Activated CD4-positive, alpha-beta T cell treated with anti-CD3 and anti-CD28 coated beads, Interleukin-2, amount 10 ng/mL, durations not matched to agents 7 days and 5 days (primary cell): ENCODE measurements around the gene DGKI. TPM values are rescaled to one million over a fixed set of nuclear protein-coding genes. Genes with fewer than 3 reads are reported as not detected.
"Not testable (repeated sequence)": the region's sequence is repeated elsewhere in the genome, so short reads cannot be mapped to it uniquely, and the experiment has no call there.

Experiments used
- CTCF ChIA-PET: fragments of 350-600 bp; sonication (Branson Sonifier 250); formaldehyde crosslinking; loops from one replicate; lab custom pipeline; 2021; ENCODE audit warnings: antibody characterized with exemption; lab: Charles Lee
- POLR2A ChIA-PET: fragments of 350-600 bp; sonication (Branson Sonifier 250); formaldehyde crosslinking; loops from one replicate; lab custom pipeline; 2021; ENCODE audit warnings: antibody characterized with exemption; lab: Charles Lee
- DNase-seq: peaks from one replicate; pipeline ENCODE4 v3.0.0-alpha.2; 2020
- H3K27ac Mint-ChIP-seq: one replicate; pipeline ENCODE4 v1.8.0; 2021; ENCODE audit warnings: mild to moderate bottlenecking, moderate library complexity, mixed read lengths
- H3K27me3 Mint-ChIP-seq: one replicate; pipeline ENCODE4 v1.8.0; 2021; ENCODE audit warnings: mixed read lengths
- H3K36me3 Mint-ChIP-seq: one replicate; pipeline ENCODE4 v1.8.0; 2021; ENCODE audit warnings: low read depth, mixed read lengths
- H3K4me1 Mint-ChIP-seq: one replicate; pipeline ENCODE4 v1.8.0; 2021; ENCODE audit warnings: mixed read lengths
- H3K4me3 Mint-ChIP-seq: one replicate; pipeline ENCODE4 v1.8.0; 2021; ENCODE audit warnings: mild to moderate bottlenecking, moderate library complexity, mixed read lengths
- H3K9me3 Mint-ChIP-seq: one replicate; pipeline ENCODE4 v1.8.0; 2021; ENCODE audit warnings: mixed read lengths
- total RNA-seq, 2 experiments: library from RNA; stranded (reverse); gene quantifications; one replicate each; pipeline ENCODE4 v1.2.3, GENCODE V29; 2021

DGKI gene
- total RNA-seq, 2 experiments from 2014 or later, result 0.06 to 0.25 TPM

DNA sequence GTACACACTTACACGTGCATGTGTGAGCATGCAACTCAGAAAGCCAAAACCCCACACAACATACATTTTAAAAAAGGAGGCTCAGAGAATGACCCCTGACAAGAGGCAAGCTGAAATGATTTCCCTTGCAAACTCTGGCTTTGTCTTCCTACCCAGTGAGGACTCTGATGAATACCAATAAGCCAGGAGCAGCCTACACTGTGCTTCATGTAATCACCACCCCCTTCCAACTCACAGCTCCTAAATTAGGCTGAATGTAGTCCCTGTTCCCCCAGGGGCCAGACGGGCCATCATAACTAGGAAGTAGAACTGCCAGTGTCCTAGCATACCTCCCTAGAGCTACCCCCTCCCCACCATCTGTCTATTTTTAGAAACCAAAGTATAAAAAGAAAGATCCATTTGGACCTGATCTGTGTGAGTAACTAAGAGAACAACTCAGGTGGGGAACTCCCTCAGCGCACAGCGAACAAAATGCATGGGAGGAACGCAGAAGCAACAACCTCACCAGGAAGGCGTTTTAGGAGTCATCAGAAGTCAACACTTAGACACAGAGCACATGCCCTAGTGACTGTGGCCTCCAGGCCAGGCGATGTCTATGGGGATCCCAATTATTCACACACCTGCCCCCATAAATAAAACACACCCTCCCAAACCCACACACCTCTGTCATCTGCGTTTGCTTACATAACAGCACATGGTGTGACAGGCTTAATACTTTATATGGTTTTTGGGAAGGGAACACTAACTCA lies 1.9 kb downstream of the DGKI start:
- Mint-ChIP-seq H3K4me3 (no peak overlapping the region), H3K36me3 (no peaks in the 10 kb centered on the region), H3K9me3 (no peaks in the 10 kb centered on the region), H3K27ac (no peak overlapping the region), H3K27me3 (peaks cover 69% of the 10 kb centered on the region), H3K4me1 (peaks cover 5% of the 10 kb centered on the region)
- CTCF ChIA-PET, result no interaction called here
- POLR2A ChIA-PET, result no interaction called here
- no peak for DNase-seq

DNA sequence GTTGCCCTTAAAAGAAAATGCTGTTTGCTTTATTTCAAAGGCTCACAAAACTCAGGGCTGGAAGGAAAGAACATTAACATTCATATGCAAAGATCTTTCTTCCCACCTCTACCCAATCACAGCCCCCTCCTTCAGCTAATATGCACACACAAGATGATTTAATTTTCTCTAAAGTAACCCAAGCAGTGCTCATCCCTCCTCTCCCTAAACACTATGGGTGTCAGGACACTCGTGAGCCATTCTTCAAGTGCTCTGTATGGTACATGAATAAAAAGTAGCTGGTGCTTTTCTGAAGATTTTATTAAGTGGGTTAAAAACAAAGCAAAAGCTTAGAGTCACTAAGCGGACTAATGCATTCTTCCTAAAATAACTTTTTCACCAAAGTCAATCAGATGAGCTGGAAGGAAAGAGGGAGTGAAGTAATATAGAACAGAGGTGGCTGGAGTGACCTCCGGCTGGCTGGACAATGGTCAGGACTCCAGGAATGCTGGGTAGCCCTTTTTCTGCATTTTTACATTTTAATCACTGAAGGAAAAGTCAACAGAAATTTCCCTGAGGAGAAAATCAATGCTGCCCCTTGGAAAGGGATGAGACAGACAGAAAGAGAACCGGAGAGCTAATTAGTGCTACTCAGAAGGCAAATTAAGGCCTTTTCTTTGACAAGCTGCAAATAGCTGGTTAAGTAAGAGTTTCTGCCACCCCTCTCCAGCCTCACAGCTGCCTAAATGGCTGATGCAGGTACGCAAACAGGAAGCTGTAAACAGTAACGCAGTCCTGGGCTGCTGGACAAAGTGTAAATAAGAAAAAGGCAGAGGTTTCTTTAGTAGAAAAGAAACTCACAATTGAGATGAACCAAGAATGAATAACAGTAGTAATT lies 6.6 kb downstream of the DGKI start:
- H3K4me1 Mint-ChIP-seq, result no peaks in the 10 kb centered on the region
- H3K4me3 Mint-ChIP-seq, result no peak overlapping the region
- H3K27me3 Mint-ChIP-seq, result peaks cover 39% of the 10 kb centered on the region
- no peaks in the 10 kb centered on the region for H3K9me3 Mint-ChIP-seq
- no peak for DNase-seq
- no peaks in the 10 kb centered on the region for H3K36me3 Mint-ChIP-seq
- H3K27ac Mint-ChIP-seq, result no peak overlapping the region
- ChIA-PET CTCF (no interaction called here), POLR2A (no interaction called here)

DNA sequence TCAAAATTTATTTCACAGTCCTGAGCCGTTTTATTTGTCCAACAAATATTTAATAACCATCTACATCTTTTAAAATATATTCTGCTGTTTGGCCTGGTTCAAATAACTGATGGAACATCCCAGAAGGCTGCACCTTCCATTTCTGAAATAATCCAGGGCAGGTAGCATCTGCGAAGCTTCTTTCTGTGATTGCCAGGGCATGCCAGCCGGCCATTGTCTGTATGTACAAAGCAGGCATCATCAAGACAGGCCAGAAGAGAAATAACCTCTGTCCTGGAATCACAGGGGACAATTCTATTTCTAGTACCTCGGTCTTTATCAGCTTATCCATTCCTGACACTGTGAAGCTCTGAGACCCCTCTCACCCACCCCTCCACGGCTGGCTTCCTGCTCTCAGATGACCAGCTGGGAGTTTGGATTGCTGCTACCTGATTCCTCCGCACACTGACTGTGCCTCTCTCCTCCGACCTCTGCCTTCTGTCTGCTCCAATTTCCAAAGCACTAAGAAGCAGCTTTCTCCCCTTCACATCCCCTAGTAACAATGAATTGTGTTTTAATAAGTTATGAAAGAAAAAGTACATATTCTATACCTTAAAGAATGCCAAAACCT lies 8.0 kb downstream of the DGKI start:
- H3K4me1 Mint-ChIP-seq, result no peaks in the 10 kb centered on the region
- DNase-seq, result no peak
- H3K4me3 Mint-ChIP-seq, result no peak overlapping the region
- H3K27me3 Mint-ChIP-seq, result peaks cover 27% of the 10 kb centered on the region
- CTCF ChIA-PET, result interaction anchor here (0.6 kb wide), 2 partner anchors 33 to 641 kb away, joined by 4 read pairs; no protein-coding TSS in a partner anchor
- no peak overlapping the region for H3K27ac Mint-ChIP-seq
- H3K9me3 Mint-ChIP-seq, result peaks cover 3% of the 10 kb centered on the region
- H3K36me3 Mint-ChIP-seq, result no peaks in the 10 kb centered on the region
- POLR2A ChIA-PET, result no interaction called here

DNA sequence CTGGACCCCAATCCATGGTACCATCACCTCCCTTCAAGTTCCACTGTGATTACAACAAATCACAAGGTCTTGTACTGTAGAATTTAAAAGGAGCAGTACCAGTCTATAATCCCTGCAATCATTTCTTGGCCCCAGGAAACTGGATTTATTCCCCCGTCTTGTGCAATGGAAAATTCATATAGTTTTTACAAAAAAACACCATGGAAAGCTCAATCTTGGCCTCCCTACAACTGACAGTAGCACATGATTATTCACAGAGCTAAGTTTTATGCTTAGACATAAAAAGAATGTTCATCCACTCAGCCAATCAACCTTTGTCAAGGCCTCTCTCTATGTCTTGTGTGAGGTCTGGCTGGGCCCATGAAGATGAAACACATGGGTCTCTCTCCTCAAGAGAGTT lies 10.2 kb downstream of the DGKI start:
- H3K4me3 Mint-ChIP-seq, result no peak overlapping the region
- H3K4me1 Mint-ChIP-seq, result no peaks in the 10 kb centered on the region
- CTCF ChIA-PET, result interaction anchor here (0.5 to 0.8 kb wide), 3 partner anchors 161 to 257 kb away, joined by 3 to 4 read pairs (median 3); no protein-coding TSS in a partner anchor

DNA sequence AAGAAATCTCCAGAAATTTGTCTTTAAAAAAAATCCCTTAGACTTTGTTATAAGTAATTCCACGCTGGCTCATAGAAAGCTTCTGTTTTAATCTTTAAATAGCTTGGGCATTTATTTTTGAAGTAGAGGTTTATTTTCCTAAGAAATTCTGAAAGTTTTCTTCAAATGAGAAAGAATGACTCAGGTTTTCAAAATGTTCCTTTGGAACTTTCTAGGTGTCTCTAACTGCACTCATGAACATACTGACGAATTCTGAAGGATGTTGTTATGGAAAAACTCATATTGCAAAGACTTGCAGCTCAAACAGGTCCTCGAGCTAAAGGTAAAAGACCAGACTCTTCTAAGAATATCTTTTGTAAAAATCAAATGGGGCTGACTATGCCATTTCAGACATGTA lies 10.7 kb downstream of the DGKI start:
- no peak for DNase-seq
- Mint-ChIP-seq H3K9me3 (peaks cover 13% of the 10 kb centered on the region), H3K27me3 (peaks cover 6% of the 10 kb centered on the region), H3K4me3 (no peak overlapping the region), H3K36me3 (no peaks in the 10 kb centered on the region), H3K27ac (no peak overlapping the region), H3K4me1 (no peaks in the 10 kb centered on the region)
- CTCF ChIA-PET, result interaction anchor here (0.5 to 0.8 kb wide), 3 partner anchors 160 to 257 kb away, joined by 3 to 4 read pairs (median 3); no protein-coding TSS in a partner anchor
- POLR2A ChIA-PET, result no interaction called here

More for the DNA sequence above, 10.2 kb downstream of the DGKI start:
- peaks cover 9% of the 10 kb centered on the region for H3K27me3 Mint-ChIP-seq
- peaks cover 13% of the 10 kb centered on the region for H3K9me3 Mint-ChIP-seq
- POLR2A ChIA-PET, result no interaction called here
- DNase-seq, result no peak
- H3K36me3 Mint-ChIP-seq, result no peaks in the 10 kb centered on the region
- no peak overlapping the region for H3K27ac Mint-ChIP-seq

- Mint-ChIP-seq H3K4me3 (no peak overlapping the region), H3K27me3 (peaks cover 6% of the 10 kb centered on the region)
- CTCF ChIA-PET, result interaction anchor here (0.5 to 1.2 kb wide), 5 partner anchors 17 to 164 kb away, joined by 3 to 4 read pairs (median 3); no protein-coding TSS in a partner anchor
These were observed 11.2 kb downstream of the DGKI start for GRCh38 chr7:137835486-137836112.

DNA sequence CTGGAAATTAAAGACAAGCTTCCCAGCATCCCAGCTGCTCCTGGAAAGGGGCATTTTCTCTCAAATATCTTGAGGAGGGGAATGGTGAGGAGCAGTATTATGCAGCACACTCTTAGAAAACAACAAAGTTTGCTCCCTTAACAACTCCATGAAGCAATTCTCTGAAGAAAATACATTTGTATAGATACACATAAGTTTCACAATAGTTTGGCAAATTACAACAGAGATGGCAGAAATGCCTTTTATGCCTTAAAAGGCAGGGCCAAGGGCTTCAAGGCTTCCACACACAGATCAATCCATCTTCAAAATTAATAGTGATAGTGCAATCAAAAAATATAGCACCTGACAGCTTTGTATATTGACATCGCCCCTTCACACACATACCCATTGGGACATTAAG lies 12.2 kb downstream of the DGKI start:
- no peaks in the 10 kb centered on the region for H3K36me3 Mint-ChIP-seq
- H3K4me1 Mint-ChIP-seq, result no peaks in the 10 kb centered on the region
- peaks cover 6% of the 10 kb centered on the region for H3K27me3 Mint-ChIP-seq
- no peak overlapping the region for H3K27ac Mint-ChIP-seq
- no peak overlapping the region for H3K4me3 Mint-ChIP-seq
- no peak for DNase-seq
- CTCF ChIA-PET, result interaction anchor here (1.2 kb wide), 1 partner anchor 16 kb away, joined by 3 read pairs; no protein-coding TSS in a partner anchor
- POLR2A ChIA-PET, result no interaction called here
- H3K9me3 Mint-ChIP-seq, result peaks cover 13% of the 10 kb centered on the region

More at GRCh38 chr7:137835486-137836112, 11.2 kb downstream of the DGKI start:
- no peak for DNase-seq
- Mint-ChIP-seq H3K36me3 (no peaks in the 10 kb centered on the region), H3K4me1 (no peaks in the 10 kb centered on the region), H3K9me3 (peaks cover 13% of the 10 kb centered on the region), H3K27ac (no peak overlapping the region)
- POLR2A ChIA-PET, result no interaction called here

- H3K27ac Mint-ChIP-seq, H3K4me1 Mint-ChIP-seq, POLR2A ChIA-PET, H3K36me3 Mint-ChIP-seq, CTCF ChIA-PET, DNase-seq, H3K4me3 Mint-ChIP-seq, H3K27me3 Mint-ChIP-seq: not testable (repeated sequence)
- H3K9me3 Mint-ChIP-seq, result peaks cover 13% of the 10 kb centered on the region
These were observed 13.8 kb downstream of the DGKI start for GRCh38 chr7:137832990-137833389.

DNA sequence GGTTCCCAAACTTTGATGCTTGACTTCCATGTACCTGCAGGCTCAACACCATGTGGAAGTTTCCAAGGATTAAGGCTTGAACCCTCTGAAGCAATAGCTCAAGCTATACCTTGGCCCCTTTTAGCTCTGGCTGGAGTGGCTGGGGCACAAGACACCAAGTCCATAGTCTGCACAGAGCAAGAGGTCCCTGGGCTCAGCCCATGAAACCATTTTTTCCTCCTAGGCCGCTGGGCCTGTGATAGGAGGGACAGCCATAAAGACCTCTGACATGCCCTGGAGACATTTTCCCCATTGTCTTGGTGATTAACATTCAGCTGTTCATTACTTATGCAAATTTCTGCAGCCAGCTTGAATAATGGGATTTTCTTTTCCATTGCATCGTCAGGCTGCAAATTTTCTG lies 14.4 kb downstream of the DGKI start:
- CTCF ChIA-PET, result interaction anchor here (0.5 kb wide), 1 partner anchor 776 kb away, joined by 3 read pairs; no protein-coding TSS in a partner anchor
- H3K27ac Mint-ChIP-seq, result no peak overlapping the region
- POLR2A ChIA-PET, result no interaction called here
- H3K4me3 Mint-ChIP-seq, result no peak overlapping the region
- peaks cover 10% of the 10 kb centered on the region for H3K27me3 Mint-ChIP-seq
- H3K9me3 Mint-ChIP-seq, result peaks cover 13% of the 10 kb centered on the region
- H3K4me1 Mint-ChIP-seq, result no peaks in the 10 kb centered on the region
- H3K36me3 Mint-ChIP-seq, result no peaks in the 10 kb centered on the region
- no peak for DNase-seq

DNA sequence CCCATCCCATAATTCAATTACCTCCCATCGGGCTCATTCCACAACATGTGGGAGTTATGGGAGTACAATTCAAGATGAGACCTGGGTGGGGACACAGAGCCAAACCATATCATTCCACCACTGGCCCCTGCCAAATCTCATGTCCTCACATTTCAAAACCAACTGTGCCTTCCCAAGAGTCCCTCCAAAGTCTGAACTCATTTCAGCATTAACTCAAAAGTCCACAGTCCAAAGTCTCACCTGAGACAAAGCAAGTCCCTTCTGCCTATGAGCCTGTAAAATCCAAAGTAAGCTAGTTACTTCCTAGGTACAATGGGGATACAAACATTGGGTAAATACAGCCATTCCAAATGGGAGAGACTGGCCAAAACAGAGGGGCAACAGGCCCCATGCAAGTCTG lies 15.2 kb downstream of the DGKI start:
- DNase-seq, H3K36me3 Mint-ChIP-seq, POLR2A ChIA-PET, H3K27ac Mint-ChIP-seq, H3K4me1 Mint-ChIP-seq, CTCF ChIA-PET, H3K4me3 Mint-ChIP-seq: not testable (repeated sequence)
- H3K27me3 Mint-ChIP-seq, result peaks cover 15% of the 10 kb centered on the region
- H3K9me3 Mint-ChIP-seq, result peaks cover 13% of the 10 kb centered on the region

DNA sequence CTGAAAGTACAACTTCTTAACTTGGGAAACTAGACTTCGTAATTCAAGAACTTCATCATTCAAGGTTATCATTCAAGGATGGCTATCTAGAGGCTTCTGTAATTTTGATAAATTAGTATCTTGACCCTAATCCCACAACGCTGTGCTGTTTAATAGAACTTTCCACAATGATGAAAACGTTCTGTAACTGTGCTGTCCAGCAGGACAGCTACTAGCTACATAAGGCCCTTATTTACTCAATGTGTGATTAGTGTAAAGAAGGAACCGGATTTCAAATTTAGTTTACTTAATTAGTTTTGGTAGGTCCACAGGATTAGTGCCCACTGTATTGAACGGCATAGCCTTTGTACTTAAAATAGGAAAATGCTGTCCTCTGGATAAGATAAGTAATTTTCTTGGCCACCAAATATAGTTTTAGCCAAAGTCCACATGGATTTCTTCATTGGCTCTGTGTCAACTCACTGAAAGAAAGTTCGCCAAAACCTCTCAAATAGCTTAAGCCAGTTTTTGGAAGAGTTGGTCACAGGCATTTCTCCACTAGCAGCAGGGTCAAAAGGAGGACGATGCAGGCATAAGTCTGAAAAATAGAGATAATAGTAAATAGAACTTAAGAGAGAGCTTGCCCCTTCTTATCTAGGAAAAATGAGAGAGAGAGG lies 17.3 kb downstream of the DGKI start:
- ChIA-PET CTCF (interaction anchor here (0.7 to 1.4 kb wide), 2 partner anchors 25 to 41 kb away, joined by 3 to 4 read pairs; no protein-coding TSS in a partner anchor), POLR2A (no interaction called here)
- DNase-seq, result no peak
- H3K4me3 Mint-ChIP-seq, result no peak overlapping the region
- peaks cover 14% of the 10 kb centered on the region for H3K27me3 Mint-ChIP-seq
- no peak overlapping the region for H3K27ac Mint-ChIP-seq
- H3K4me1 Mint-ChIP-seq, result no peaks in the 10 kb centered on the region
- no peaks in the 10 kb centered on the region for H3K36me3 Mint-ChIP-seq
- peaks cover 13% of the 10 kb centered on the region for H3K9me3 Mint-ChIP-seq

DNA sequence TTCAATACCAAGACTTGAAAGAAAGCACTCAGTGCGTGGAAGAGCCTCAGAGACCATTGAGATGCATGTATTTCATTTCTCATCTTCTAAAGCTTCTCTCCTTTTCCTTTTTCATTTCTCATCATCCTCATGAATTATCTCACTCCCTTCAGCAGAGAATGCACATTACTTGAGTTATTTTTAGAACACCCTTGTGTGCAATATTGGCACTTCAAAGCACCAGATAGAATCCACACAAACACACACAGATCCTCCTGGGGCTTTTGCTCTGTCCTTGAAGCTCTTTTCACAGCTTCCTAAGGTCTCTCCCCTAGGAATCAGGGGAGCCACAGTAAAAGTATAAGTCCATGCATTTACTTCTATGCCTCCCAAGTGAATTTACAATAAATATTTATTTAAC lies 18.3 kb downstream of the DGKI start:
- Mint-ChIP-seq H3K27me3 (peaks cover 14% of the 10 kb centered on the region), H3K4me1 (no peaks in the 10 kb centered on the region), H3K27ac (no peak overlapping the region), H3K4me3 (no peak overlapping the region), H3K36me3 (no peaks in the 10 kb centered on the region), H3K9me3 (peaks cover 9% of the 10 kb centered on the region)
- ChIA-PET POLR2A (no interaction called here), CTCF (interaction anchor here (1.4 kb wide), 1 partner anchor 24 kb away, joined by 4 read pairs; no protein-coding TSS in a partner anchor)
- DNase-seq, result no peak
